ENCODE results near the gene ZRANB1. TPM values are rescaled to one million over a fixed set of nuclear protein-coding genes. Genes with fewer than 3 reads are reported as not detected.

Gene ZRANB1
- total and polyA plus RNA-seq, 2 of the 13 experiments (the other 11 are each of a cell fraction or from before 2014, with no cell fraction given) = 10.3 to 19.6 TPM

GRCh38 chr10:124936813-124937212, 5.1 kb upstream of the ZRANB1 start:
- DNase-seq (ENCODE audit: low spot score) (no peak), FAIRE-seq (no peak), ATAC-seq (no peak)
- no peaks in the 10 kb centered on the region for H3K4me1 ChIP-seq (ENCODE audit: insufficient read depth, low read length)
- no TSS peak for BruUV-seq (replicated peaks)
- peaks cover 89% of the 10 kb centered on the region for H3K79me2 ChIP-seq (ENCODE audit: insufficient read depth, low read length)
- TF ChIP-seq SIN3A (IDR thresholded peaks at IDR 0.05; ENCODE audit: borderline replicate concordance, low read depth, low read length) (no peak), ZNF775 (CRISPR knock-in tag; IDR thresholded peaks at IDR 0.05; ENCODE audit: borderline replicate concordance) (no peak), ZNF234 (CRISPR knock-in tag; conservative IDR thresholded peaks at IDR 0.05) (no peak), SRF (IDR thresholded peaks at IDR 0.05; ENCODE audit: low read depth, low read length) (no peak), PRMT3 (CRISPR knock-in tag; IDR thresholded peaks at IDR 0.05; ENCODE audit: borderline replicate concordance, low read depth) (no peak), ZFP37 (CRISPR knock-in tag; IDR thresholded peaks at IDR 0.05; ENCODE audit: borderline replicate concordance) (no peak), NFRKB (IDR thresholded peaks at IDR 0.05) (no peak), MXD1 (CRISPR knock-in tag; IDR thresholded peaks at IDR 0.05) (no peak), SRY (CRISPR knock-in tag; IDR thresholded peaks at IDR 0.05) (no peak), JDP2 (CRISPR knock-in tag; IDR thresholded peaks at IDR 0.05; ENCODE audit: borderline replicate concordance) (no peak), ZNF652 (CRISPR knock-in tag; IDR thresholded peaks at IDR 0.05; ENCODE audit: borderline replicate concordance, low read depth) (no peak), HMGA1 (CRISPR knock-in tag; conservative IDR thresholded peaks at IDR 0.05) (no peak), HOXA5 (CRISPR knock-in tag; IDR thresholded peaks at IDR 0.05) (no peak), ZNF264 (CRISPR knock-in tag; IDR thresholded peaks at IDR 0.05) (no peak), ZNF839 (CRISPR knock-in tag; IDR thresholded peaks at IDR 0.05; ENCODE audit: borderline replicate concordance) (no peak), FOXJ3 (CRISPR knock-in tag; IDR thresholded peaks at IDR 0.05; ENCODE audit: borderline replicate concordance) (no peak), ZNF468 (CRISPR knock-in tag; IDR thresholded peaks at IDR 0.05) (no peak), MTA1 (CRISPR knock-in tag; IDR thresholded peaks at IDR 0.05; ENCODE audit: borderline replicate concordance) (no peak)
- TF ChIP-seq, protein P1, sequence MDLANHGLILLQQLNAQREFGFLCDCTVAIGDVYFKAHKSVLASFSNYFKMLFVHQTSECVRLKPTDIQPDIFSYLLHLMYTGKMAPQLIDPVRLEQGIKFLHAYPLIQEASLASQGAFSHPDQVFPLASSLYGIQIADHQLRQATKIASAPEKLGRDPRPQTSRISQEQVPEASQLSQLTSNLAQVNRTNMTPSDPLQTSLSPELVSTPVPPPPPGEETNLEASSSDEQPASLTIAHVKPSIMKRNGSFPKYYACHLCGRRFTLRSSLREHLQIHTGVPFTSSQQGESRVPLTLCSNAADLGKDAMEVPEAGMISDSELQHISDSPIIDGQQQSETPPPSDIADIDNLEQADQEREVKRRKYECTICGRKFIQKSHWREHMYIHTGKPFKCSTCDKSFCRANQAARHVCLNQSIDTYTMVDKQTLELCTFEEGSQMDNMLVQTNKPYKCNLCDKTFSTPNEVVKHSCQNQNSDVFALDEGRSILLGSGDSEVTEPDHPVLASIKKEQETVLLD (CRISPR knock-in tag; IDR thresholded peaks at IDR 0.05; ENCODE audit: low read depth) = no peak
- TF ChIP-seq, protein P2, sequence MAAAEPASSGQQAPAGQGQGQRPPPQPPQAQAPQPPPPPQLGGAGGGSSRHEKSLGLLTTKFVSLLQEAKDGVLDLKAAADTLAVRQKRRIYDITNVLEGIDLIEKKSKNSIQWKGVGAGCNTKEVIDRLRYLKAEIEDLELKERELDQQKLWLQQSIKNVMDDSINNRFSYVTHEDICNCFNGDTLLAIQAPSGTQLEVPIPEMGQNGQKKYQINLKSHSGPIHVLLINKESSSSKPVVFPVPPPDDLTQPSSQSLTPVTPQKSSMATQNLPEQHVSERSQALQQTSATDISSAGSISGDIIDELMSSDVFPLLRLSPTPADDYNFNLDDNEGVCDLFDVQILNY (CRISPR knock-in tag; conservative IDR thresholded peaks at IDR 0.05) = no peak
- WGBS (ENCODE audit: low lambda C conversion rate) = 94% methylated on average over 7 of the region's 7 CpGs
- H2AFZ ChIP-seq (ENCODE audit: low read length) = no peak overlapping the region
- H3K27me3 ChIP-seq (ENCODE audit: control insufficient read depth in 1 of 2, insufficient read depth in 2 of 2, low read length in 2 of 2) = no peaks in the 10 kb centered on the region
- no peaks in the 10 kb centered on the region for H3K9me3 ChIP-seq (ENCODE audit: low read length)
- POLR2A ChIA-PET = no interaction called here
- peaks cover 68% of the 10 kb centered on the region for H4K20me1 ChIP-seq (ENCODE audit: insufficient read depth, low read length)
- H3K4me2 ChIP-seq (ENCODE audit: low read depth, low read length) = no peak overlapping the region
- H3K9ac ChIP-seq (ENCODE audit: insufficient read depth, low read depth, low read length) = no peak overlapping the region
- intact Hi-C loops (cut with micrococcal nuclease; ENCODE audit: unreplicated experiment) = no loop called here
- H3K36me3 ChIP-seq (replicated peaks in 1 of 2; ENCODE audit: control insufficient read depth in 1 of 2, insufficient read depth in 2 of 2, low read length in 2 of 2) = no peaks in the 10 kb centered on the region; a peak in 1 of 5 replicates
- in situ Hi-C loops (cut with HindIII; ENCODE audit: extremely low pct_ligation_motif_present, low pct_unique_long_range_greater_than_20kb) = no loop called here
- CTCF ChIA-PET (ENCODE audit: low intra/inter-chr PET ratio, low total read pairs) = no interaction called here
- H3K4me3 ChIP-seq (replicated peaks in 1 of 3; ENCODE audit: insufficient read depth in 1 of 3, low read depth in 2 of 3, low read length in 3 of 3) = no peak overlapping the region
- no peak overlapping the region for H3K27ac ChIP-seq (ENCODE audit: extremely low read length, insufficient read depth, low read length)

Measured in HepG2 (cell line).